AML-193 (cell line): ENCODE data around the gene SHTN1.

Experiments
- DNase-seq, 2 experiments: peaks; one replicate each; lab custom pipeline; 2025; lab: John Stamatoyannopoulos, UW

SHTN1 gene

DNA sequence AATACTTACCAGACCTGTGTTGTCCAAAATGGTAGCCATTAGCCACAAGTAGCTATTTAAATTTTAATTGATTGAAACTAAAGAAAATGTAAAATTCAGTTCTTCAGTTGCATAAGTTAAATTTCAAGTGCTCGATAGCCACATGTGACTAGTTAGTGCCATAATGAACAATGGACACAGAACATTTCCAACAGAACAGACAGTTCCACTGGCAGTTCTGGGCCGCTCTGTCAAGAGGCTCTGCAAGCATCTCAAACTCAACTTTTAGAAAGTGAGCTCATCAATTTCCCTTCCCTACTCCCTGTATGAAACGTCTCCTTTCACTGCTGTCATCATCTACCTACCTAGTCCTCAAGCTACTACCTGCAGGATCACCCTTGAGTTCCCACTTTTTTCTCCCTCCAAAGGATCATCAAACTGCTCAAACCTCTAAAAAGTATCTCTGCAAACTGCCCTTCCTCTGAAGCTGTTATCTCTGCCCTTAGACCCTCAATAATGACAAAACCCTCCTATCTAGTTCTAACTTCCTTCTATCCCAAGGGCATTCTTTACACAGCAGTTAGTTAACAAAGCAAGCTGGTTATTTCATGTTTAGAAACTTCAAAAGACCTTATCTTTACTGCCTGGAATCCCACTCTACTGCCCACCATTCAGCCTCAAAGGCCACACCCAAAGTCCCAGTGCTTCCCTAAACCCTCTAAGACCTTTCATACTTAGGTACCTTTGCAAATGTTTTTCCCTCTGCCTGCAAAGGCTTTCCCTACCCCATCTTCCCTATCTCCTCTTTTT lies 20.6 kb downstream of the SHTN1 start:
- no peak for DNase-seq

DNA sequence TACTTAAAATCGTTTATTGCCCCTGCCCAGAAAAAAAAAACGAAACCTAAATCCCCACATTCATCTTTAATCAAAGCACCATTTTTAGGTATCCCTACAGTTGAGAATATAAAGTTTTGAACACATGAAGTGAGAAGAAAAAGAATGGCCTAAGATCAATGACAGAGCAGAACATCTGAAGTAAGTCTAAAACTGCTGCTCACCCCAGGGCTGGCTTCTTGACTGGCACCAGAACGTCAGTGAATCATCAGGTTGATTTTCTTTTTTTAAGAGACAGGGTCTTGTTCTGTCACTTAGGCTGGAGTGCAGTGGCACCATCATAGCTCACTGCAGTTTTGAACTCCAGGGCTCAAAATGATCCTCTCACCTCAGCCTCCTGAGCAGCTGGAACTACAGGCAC lies 24.9 kb downstream of the SHTN1 start:
- DNase-seq, result no peak

DNA sequence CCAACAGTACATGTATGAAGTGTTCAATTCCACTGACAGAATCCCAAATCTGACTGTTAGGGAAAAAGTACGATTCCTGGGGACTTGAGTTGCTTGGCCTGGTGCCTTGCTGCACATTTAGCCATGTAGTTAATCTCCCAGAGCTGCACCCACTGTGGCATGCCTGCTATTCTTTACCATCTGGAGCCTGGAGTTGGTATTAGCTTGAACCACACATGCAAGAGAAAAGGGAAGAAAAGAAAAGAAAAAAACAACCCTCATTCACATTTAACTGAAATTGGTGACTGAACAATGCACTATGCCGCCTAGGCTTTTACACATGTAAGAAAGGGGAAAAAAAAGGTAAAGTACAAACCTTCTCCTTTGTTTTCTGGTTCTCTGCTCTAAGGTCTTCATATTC lies 26.1 kb downstream of the SHTN1 start:
- DNase-seq, result no peak

DNA sequence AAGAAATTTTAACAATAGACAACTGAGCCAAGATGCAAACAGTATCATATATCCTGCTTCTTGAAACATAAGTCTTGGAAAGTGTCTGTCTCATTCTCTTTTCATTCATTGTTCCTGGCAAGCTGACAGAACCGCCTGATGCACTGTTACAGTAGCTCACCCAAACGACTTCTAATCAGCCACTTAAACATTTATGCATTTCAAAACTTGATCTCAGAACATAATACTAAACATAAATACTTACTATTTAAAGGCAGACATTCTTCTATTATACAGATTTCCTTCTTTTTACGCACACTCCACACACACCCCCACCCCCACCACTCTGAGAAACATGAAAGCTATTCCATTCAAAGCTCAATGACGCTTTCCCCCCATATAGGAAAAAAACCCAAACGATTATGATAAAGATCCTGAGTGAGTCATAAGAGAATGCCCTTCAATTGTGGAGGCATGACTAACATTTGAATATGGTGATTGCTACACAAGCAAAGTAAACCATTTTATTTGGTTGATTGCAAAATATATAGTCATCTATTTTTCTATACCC lies 30.5 kb downstream of the SHTN1 start:
- no peak for DNase-seq

DNA sequence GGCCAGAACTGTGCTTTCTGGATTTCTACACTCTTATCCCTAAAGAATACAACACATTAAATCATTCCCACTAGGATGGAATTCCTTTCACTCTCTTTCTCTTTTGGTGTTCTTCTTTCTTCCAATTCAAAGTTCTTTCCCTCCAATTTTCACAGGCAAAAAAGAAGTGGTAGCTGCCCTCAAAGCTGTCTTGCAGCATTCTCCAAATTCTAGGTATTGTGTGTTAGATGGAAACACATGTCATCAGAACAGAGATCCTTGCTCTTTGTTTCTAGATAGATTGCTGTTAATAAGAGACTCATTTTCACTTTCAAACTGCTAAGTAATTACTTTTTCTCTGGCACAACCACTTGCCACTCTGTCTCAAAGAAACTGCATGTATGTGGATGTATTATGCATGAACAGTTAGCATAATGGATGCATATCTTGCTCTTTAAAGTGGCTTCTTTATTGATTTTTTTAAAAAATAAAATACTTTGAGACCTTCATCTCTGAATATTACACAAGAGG lies 31.0 kb downstream of the SHTN1 start:
- DNase-seq, result no peak

DNA sequence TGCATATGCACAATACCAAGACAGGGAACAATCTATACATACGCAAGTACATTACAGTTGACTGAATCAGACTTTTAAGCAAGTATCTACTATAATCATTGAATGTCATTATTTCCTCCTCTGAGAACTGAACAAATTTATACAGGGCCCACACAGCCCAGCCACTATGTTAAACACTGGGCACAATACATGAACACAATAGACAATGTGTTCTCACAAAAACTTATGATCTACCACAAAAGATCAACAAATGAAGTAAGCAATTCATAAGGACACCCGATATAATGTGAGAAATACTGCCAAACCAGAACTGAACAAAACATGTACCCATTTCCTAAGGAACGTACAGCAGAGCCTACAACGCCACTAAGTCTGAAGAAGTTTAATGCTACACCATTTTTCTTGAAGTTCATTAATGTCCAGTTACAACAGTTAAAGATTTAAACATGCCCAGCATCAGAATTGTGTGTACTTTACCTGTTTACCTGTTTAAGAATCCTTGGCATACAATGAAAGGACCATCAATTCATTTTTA lies 31.5 kb downstream of the SHTN1 start:
- no peak for DNase-seq

DNA sequence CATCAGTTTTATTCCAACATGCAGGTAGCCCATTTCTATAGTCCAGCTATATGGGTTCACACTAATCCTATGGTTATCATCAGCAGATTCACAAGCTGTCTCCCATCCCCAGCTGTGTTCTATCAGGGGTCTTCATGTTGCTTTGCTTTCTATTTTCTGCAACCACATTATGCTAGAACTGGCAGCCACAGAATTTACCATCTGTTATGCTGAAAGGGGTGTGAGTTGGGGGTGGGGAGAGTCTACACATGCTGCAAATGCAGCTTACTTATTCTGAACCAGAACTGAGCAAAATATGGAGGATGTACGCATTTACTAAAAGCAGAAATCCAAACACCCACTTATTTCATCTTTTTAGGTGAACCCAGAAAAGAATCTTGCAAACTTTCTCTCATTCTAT lies 32.9 kb downstream of the SHTN1 start:
- no peak for DNase-seq

DNA sequence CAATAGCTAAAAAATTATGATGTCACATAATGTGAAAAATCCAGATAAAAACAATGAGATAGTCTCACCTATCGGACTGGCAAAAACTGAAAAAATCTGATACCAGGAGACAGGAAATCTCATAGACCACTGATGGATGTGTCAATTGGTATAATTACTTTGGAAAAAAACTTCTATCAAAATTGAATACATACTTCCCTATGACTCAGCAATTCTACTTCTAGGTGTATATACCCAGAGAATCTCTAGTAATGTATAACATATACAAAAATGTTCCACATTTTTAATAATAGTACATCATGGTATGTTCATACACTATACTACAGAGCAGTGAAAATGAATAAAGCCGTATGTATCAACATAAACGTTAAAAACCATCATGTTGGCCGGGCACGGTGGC lies 34.9 kb downstream of the SHTN1 start:
- DNase-seq, result no peak

DNA sequence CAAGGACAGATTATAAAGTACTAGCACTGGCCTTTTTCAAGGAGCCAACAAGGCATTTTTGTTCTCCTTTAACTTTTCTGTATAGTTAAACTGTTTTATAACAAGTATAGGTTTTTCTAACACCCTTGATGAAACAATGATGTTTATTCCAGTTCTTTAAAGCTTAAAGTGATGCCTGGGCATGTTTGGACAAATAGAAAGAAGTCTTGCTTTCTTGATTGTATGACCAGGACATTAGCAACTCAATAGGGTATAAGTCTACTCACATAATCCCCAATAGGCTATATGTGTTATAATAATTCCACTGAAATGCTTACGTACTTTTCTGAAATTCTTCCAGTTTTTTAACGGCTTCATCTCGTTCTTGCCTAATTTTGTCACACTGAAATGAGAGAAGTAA lies 36.7 kb downstream of the SHTN1 start:
- no peak for DNase-seq

DNA sequence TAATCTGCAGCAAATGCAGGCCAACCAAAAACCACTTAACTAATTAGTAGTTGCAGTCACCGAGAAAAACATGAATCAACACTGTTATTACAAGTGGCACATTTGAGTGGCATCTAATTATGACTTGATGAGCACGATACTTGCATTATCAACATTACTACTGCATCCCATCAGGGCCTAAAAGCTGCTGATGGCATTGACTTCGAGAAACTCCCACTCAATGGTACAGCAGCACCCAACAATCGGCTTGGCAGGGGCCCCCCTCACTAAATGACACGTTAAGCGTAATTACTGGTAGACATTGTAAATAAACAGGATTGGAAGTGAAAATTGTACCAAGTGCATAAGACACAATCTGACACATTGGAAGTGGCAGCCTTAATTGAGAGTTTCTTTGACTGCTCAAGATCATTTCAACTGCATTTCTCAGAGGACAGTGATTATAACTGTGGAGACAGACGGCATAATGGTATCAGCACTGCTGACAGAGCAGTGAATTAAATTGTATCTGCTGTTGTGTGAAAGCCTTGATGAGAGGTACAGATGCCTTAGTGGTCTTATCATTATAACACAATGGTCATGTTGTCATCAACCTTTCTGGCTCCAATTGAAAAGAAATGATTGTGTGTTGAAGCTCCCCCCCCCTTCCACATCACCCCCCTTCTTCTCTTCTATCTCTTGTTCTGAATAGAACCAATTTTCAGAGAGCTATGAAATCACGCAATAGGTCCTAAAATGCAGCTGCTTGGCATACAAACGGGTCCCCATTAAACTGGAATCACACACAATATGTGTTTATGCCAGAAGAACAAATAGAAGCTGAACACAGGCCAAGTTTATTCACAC lies 43.4 kb downstream of the SHTN1 start:
- DNase-seq, result no peak

DNA sequence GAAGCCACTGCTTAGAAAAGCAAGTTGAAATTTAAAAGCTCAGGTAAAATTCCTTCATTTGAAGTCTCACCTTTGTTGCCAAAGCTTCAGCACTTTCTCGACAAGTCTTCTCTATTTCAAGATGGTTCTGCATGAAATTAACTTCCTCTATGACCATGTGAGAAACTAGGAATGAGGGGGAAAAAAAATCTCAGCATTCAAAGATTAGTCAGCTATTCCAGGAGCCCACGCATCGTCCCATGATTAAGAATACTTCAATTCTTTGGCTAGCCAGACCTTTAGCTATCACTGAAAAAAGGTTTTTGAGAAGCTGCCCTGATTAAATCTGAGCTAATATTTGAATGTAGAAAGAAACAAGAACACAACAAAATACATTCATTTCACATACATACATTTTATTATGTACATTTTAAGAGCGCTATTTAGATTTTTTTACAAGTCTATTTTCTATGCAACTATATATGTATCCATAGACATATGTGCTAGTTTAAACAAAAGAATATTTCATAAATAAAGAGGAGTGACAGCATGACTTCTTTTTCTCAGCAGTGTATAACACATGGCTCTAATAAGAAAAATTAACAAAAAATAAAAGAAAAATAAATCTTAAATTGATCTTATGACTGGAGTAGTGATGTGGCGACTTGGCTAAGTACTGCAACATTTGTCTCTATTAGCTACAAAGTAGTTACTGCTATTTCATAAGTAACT lies 44.8 kb downstream of the SHTN1 start:
- no peak for DNase-seq

DNA sequence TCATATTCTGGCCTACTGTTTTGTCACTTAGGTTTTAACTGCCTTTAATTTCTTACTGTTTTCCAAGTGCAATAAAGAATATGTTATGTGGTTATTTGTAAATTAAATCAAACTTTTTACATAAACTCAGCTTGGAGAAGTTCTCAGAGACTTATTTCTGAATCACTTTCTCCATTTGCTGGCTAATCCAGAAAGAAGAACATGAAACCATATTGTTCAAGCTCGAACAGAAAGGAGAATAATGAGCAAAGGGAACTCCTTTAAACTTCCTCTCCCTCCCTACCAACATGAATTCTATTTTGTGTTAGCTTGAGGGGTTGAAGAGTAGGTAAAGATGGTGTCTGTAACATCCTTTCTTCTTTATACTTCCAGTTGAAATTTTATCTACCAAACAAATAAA lies 52.3 kb downstream of the SHTN1 start:
- no peak for DNase-seq

DNA sequence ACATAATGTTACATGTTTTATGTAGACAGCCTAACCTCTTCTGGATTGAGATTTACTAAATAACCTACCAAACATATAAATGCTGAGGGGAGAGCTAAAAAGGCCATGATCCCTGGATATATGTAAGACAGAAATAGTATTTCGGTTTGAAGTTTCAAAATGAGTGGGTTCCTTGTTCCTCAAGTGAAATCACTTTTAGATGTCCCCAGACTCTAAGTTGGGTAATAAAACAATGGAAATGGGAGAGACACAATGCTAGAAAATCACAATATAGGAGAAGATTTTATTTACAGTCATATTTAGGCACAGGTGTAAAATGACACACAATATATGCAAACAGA lies 56.5 kb downstream of the SHTN1 start:
- DNase-seq, result no peak

DNA sequence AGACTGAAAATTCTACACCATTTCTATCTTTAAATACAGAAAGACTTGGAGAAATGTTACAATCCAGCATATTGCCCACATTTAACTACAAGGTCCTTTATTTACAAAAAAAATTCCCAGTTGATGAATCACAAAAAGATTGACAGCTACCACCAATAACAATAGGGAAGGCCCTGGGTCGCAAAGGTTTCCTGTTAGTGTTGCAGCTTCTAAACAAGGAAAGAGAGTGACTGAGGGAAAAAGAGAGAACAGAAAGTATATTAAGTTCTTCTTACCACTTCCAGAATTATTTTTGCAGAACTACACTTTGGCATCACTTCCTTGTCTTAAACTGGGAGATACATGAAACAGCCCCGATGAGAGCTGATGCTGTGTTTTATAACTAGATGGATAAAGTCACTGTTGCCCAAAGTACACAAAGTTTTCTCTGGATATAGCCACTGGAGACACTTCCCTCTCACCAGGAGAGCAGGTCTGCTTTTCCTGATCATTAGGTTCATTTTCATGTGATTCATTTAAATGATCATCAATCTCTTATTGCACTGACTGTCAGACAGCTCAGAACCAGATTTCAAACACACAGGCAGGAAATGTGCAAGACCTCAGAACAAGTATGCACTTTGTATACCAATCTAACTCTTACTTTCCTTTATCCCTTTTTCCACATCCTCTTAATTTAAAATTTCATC lies 57.0 kb downstream of the SHTN1 start:
- DNase-seq, result no peak

DNA sequence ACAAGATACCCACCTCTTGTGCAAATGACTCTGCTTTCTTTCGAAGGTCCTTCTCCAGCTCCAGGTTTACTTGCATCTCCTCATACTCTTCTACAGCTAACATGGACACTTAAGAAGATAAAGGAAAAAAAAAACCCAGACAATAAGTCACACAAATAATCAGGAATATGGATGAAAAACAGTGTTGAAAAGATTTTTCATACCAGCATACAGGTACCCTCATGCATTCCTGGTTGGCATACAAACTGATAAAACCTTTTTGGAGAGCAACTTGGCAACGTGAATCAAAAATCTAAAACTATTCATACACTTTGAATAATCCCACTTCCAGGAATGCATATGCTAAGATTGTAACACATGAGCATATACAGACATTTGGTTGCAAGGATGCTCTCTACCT lies 60.1 kb downstream of the SHTN1 start:
- DNase-seq, result no peak

DNA sequence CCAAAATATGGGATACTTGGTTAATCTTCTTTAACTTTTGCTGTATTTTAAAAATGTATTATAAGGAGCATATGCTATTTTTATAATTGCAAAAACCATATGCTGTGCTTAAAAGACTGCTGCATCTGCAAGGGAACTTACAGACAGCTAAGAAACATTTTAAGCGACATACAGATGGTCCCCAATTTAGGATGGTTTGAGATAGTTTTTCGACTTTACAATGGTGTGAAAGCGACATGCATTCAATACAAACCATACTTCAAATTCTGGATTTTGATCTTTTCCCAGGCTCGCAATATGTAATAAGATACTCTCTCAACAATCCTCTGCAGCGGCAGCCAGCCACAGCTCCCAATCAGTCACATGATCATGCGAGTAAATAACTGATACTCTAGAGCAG lies 73.2 kb downstream of the SHTN1 start:
- DNase-seq, result no peak

DNA sequence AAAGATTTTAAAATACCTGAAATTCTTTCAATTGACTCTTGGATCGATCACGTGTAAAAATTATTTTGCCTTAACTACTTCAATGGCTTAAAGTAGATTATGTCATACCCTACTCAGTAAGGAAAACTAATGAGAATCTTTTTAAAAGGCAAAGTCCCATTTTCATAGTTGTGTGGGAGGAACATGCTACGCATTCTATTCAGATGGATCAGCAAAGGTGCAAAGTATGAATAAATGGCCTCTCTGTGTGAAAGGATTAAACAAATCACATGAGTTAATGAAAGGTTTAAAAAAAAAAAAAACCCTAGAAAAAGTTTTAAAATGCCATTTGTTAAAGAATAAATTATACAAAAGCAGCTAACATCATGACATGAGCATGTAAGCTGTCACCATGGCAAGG lies 78.6 kb downstream of the SHTN1 start:
- DNase-seq, result no peak

DNA sequence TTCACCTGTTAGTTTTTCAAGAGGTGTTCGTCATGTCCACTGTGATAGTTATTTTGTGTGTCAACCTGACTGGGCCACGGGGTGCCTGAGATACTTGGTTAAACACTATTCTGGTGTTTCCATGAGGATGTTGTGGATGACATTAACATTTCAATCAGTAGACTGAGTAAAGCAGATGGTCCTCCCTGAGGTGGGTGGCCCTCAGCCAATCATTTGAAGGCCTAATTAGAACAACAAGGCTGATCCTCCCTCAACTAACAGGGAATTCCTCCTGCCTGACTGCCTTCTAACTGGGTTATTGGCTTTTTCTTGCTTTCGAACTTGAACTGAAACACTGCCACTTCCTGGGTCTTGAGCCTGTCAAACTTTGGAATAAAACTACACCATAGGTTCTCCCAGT lies 79.9 kb downstream of the SHTN1 start:
- DNase-seq, result no peak

DNA sequence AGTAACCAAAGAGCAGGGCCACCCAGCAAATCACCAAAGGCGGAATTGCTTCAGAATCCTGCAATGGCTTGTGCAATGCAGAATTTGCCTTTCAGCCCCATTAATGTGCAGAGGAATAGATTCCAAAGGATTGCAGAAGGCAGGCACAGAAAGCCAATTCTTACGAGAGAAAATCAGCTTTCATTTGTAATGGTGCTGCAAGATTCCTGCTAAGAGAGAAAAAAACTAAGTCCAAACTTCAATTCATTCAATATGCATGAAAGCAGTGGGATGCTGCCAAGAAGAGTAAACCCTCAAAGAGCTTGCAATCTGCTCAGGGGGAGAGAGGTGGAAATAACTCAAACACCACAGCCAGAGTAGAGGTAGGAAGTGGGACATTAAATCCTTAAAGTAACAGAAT lies 85.3 kb downstream of the SHTN1 start:
- no peak for DNase-seq

DNA sequence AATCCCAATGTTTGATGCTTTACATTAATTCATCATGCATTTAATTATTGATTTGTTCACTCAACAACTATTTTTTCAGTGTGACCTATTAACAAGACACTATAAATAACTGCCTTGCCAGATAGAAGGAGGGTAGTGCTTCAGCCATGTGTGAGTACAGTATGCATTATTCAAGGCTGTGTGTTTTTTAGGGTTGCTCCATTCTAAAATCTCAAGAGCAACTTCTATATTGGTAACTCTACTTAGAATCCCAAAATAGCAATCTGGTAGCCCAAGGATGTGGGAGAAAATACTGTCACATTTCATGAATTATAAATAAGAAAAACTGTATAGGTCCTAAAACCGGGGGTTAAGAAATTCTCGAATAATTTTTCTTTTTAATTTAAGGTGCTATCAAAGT lies 85.8 kb downstream of the SHTN1 start:
- no peak for DNase-seq

DNA sequence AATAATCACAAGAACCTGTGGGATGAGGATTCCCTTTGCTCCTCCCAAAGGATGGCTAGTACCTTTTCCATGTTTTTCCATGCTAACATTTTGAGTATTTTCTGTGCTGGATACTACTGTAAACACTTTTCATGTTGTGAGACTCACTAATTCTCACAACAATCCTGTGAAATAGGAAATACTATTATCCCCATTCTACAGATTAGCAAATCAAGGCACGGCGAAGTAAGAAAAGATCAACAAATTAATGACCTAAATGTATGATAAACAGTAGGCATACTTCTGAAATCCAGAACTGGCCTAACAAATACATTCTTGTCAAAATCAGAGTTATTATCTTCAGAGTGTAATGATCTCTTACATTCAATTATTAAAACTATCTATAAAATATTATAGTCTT lies 86.4 kb downstream of the SHTN1 start:
- DNase-seq, result no peak

DNA sequence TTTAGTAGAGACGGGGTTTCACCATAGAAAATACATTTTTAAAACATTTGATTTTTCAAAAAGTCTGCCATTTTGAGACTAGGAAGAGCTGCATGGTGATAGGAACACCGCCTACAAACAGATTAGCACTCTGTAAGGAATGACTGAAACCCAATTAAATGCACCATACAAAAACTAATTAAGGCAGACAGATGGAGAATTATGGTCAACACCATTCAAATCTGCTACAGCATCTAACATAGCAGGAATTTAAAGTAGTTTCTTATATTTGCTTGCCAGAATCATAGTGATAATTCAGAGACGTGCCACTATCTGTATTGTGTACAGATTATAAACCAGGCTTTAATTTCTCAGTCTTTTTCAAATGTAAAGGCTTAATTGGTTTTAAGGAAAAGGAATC lies 87.5 kb downstream of the SHTN1 start:
- DNase-seq, result no peak
